GM19455 (cell line): ENCODE measurements around the gene DLG3.

Source experiments
- ATAC-seq: cut with Tn5 transposase; IDR thresholded peaks from one replicate; pipeline ENCODE4 v1.9.1; 2021; ENCODE audit not compliant: unreplicated experiment

Gene DLG3

GRCh38 chrX:70476166-70476933, 31.7 kb downstream of the DLG3 start:
- ATAC-seq: no peak

DNA sequence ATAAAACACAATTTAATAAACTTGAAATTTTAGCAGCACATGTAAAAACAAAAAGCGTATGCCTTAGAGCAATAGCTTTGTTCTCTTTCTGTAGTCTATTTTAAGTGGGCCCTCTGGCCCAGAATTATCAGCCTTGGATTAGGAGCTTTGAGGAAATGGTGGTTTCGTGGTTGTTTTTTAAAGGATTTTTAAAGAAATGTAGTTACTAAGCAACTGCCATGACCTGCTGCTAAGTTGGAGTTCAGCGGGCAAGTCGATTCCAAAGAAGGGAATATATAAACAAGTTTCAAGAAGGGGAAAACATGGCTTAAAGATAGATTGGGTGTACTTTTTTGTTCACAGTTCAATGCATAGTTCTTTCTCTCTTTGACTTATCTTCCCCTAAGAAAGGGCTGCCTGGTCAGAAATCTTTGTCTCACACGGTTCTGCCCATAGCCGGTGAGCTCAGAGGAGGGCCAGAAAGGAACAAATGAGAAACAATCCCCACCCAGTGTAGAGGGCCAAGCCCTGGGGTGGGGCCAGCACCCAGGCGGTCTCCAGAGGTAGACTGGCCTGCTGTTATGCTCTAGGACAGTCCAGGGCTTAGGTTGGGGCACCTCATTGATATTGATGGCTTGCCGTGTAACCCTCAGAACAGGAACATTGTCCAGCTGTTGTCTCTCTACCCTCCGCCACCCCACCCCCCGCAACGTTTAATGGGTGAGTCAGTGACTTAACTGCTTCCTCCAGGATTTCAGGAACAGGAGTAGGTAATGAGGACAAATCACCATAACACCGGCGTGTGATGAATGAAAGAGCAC, 32.5 kb downstream of the DLG3 start:
- no peak for ATAC-seq

- ATAC-seq: no peak
Measured at GRCh38 chrX:70477734-70478075, 33.1 kb downstream of the DLG3 start.

- ATAC-seq: no peak
Measured at GRCh38 chrX:70478526-70479245, 34.1 kb downstream of the DLG3 start.

DNA sequence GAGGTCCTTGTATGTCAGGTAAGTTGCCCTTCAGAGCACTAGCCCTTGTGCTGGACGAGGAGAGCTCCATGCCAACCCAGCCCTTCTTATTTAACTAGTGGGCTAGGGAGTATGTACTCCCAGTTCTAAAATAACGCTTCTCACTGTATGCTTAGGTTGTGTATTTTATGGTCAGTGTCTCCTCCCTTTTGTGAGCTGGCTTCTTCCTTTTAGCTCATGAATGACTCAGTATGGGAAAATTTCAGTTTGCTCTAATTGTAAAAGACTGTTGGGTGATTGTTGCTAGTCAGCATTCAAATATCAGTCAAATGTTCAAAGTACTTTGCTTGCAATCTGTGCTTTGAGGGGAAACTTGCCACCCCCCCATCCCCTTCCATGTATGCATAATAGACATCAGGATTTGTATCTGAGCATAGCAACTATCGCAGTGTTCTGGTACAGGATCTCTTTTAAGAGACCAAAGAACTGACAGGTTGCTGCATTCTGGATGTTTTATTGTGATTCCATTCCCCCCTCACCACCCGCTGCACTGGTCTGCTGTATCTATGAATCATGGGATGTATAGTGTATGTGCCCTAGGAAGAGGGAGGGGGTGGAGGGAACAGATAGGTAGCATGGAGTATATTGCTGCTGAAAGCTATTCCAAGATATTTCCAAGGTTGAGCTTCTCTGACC, 34.7 kb downstream of the DLG3 start:
- no peak for ATAC-seq

- no peak for ATAC-seq
Measured at GRCh38 chrX:70479922-70480659, 35.5 kb downstream of the DLG3 start.

DNA sequence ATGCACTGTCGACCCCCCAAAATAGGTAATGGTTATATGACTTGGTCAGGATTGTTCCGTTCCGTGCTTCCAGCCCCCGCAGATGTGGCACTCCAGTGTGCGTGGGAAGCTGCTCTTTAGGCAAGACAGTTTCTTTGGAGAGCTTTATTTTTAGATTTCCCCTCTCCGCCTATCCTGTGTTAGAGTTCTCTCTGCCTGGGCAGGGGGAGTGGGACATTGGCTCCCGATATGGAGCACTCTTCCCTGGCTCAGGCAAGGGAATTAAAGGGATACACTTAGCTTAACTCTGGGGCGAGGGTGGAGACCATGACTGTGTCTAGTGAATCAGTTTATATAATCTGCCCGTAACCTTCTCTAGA, 36.0 kb downstream of the DLG3 start:
- ATAC-seq: no peak

GRCh38 chrX:70481471-70482270, 37.0 kb downstream of the DLG3 start:
- ATAC-seq: no peak

- no peak for ATAC-seq
Measured at GRCh38 chrX:70482300-70482699, 37.7 kb downstream of the DLG3 start.

- ATAC-seq: no peak
Measured at GRCh38 chrX:70485466-70485865, 40.8 kb downstream of the DLG3 start.

DNA sequence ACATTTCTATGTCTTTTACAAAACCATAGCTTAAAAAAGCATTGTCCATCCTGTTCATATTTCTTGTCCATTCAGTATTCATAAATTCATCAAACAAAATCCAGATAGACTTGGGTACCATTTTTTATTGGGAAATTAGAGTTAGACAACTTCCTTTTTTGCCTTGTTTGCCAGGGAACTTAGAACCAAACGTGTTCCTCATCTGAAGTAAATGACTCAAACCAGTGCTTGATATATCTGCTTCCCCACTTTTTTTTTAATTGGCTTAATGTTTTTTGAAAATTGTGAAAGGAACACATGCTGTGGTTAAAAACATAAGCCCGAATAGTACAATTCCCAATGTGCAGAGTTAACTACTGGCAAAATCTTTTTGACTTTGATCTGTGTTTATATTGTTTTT, 44.2 kb downstream of the DLG3 start:
- ATAC-seq: no peak

- no peak for ATAC-seq
Measured at GRCh38 chrX:70494441-70494840, 49.8 kb downstream of the DLG3 start.

GRCh38 chrX:70496491-70496890, 51.9 kb downstream of the DLG3 start:
- ATAC-seq: no peak

- no peak for ATAC-seq
Measured at GRCh38 chrX:70497026-70497425, 52.4 kb downstream of the DLG3 start.

DNA sequence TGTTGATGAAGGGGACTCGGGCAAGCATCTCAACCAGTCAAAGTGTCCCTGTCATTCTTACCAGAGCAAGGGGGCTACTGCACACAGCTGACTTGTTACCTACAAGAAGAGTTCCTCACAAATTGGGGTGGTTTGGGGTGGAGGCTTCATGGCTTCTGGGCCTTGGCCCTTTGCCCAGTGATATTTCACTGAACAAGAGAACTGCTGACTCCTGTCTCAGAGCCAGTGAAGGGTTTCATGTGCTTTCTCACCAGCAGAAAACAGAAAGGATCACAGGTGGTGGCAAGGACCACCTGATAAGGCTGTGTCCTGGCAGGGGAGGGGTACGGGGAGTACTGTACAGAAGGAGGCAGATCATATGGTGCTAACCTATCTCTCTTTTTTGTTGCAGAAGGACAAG, 53.5 kb downstream of the DLG3 start:
- no peak for ATAC-seq

DNA sequence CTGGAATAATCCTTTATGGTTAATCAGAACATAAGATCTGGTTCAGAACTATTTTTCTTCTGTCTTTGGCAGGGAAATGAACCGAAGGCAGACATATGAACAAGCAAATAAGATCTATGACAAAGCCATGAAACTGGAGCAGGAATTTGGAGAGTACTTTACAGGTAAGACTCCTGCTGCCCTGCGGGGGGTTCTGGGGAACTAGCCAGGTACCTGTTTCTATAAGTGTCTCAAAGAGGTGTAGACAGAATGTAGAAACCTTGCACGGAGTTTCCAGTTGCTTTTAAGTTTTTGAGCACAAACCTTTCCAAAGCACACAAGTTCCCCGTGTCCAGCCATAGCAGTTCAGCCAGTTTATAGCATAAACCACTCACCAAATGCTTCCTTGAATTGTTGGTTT, 56.2 kb downstream of the DLG3 start:
- ATAC-seq: no peak

DNA sequence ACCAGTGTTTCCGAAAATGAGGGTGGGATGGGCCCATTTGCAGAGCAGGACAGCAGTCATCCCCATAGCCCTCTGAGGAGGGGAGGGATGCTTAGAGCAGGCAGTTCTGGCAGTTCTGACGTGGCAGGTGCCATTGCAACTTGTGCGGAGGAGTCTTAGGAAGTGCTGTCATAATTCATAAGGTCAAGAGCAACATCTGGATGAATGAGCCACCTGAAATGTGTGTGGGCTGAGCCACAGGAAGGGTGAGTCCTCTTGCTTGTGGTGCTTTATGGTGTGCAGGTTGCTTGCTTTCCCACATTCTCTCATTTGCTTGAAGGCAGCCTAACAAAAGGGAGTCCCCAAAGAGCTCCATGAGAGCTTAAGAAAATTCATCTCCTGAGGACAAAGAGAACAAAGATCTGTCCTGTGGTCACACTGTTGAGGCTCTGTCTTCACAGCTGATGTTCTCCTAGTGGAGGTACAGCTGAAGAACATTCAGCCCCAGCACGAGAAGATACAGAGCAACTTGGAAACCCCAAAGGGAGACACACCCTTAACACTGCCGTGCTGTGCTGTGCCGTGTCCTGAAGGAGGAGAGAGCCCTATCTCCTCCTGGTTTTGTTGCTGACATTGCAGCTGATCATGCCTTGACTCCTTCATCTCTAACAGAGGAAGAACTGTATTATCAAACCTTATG, 60.3 kb downstream of the DLG3 start:
- no peak for ATAC-seq

GRCh38 chrX:70505451-70505841, 60.8 kb downstream of the DLG3 start:
- no peak for ATAC-seq

DNA sequence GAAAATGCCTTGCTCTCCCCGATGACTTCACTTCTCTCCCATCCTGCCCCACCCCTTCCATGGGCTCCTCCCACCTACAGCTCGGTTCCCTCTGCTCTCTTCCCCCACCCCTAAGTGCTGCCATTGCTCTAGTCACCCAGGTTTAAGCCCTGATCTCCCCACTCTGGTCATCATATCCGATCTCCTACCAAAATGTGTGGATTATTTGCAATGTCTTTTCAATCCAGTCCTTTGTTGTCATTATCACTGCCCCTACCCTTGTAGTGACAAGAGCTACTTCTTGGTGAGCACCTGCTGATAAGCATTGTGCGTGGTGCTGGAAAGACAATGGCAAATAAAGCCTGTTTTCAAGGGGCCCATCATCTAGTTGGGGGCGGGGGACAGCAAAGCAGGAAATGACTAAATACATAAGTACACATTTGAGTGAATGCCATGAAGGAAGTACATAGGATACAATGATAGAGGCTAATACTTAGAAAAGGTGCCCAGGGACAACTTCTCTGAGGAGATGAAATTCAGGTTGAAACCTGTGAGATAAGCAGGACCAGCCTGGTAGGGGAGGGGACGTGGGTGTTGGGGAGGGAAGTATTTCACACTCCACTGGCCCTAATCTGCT, 63.8 kb downstream of the DLG3 start:
- no peak for ATAC-seq
